HG02885 (cell line): ENCODE results near the gene PROCA1.

ENCODE experiments used
- ATAC-seq: cut with Tn5 transposase; IDR thresholded peaks from one replicate; pipeline ENCODE4 v1.9.1; 2021; ENCODE audit warnings: mild to moderate bottlenecking; ENCODE audit not compliant: unreplicated experiment, poor library complexity

Gene PROCA1

GRCh38 chr17:28712705-28713415 lies 1.2 kb upstream of the PROCA1 start:
- ATAC-seq, result no peak

GRCh38 chr17:28712032-28712704 lies 480 bp upstream of the PROCA1 start:
- no peak for ATAC-seq

- peak; percentile 83 for ATAC-seq
Measured at GRCh38 chr17:28710861-28711722, 596 bp downstream of the PROCA1 start.

- ATAC-seq, result no peak
Measured at GRCh38 chr17:28707339-28707720, 4.4 kb downstream of the PROCA1 start.

- ATAC-seq, result no peak
Measured at GRCh38 chr17:28706471-28707338, 5.0 kb downstream of the PROCA1 start.

- ATAC-seq, result no peak
Measured at GRCh38 chr17:28705728-28706334, 5.9 kb downstream of the PROCA1 start.

GRCh38 chr17:28705074-28705659 lies 6.5 kb downstream of the PROCA1 start:
- no peak for ATAC-seq

GRCh38 chr17:28704219-28704858 lies 7.3 kb downstream of the PROCA1 start:
- no peak for ATAC-seq

- ATAC-seq, result no peak
Measured at GRCh38 chr17:28703552-28704218, 8.0 kb downstream of the PROCA1 start.

- no peak for ATAC-seq
Measured at GRCh38 chr17:28702752-28703150, 8.9 kb downstream of the PROCA1 start.

- no peak for ATAC-seq
Measured at GRCh38 chr17:28702026-28702751, 9.5 kb downstream of the PROCA1 start.

GRCh38 chr17:28700830-28701492 lies 10.7 kb downstream of the PROCA1 start:
- no peak for ATAC-seq

- ATAC-seq, result no peak
Measured at GRCh38 chr17:28700278-28700677, 11.4 kb downstream of the PROCA1 start.

GRCh38 chr17:28698253-28698941 lies 13.3 kb downstream of the PROCA1 start:
- ATAC-seq, result no peak

- no peak for ATAC-seq
Measured at GRCh38 chr17:28693869-28694268, 17.8 kb downstream of the PROCA1 start.

GRCh38 chr17:28689011-28689410 lies 22.7 kb downstream of the PROCA1 start:
- no peak for ATAC-seq

- ATAC-seq, result no peak
Measured at GRCh38 chr17:28688481-28688880, 23.2 kb downstream of the PROCA1 start.
